RWPE2 (cell line): ENCODE results near the gene SLC7A9.
"Not testable (repeated sequence)": the region's sequence is repeated elsewhere in the genome, so short reads cannot be mapped to it uniquely, and the experiment has no call there.

ENCODE experiments used
- ATAC-seq: fragments of 200-7000 bp; cut with Tn5 transposase; 3 replicates; pipeline ENCODE4 v1.9.1; 2021; ENCODE audit warnings: low read depth
- DNase-seq: peaks from one replicate; pipeline ENCODE4 v3.0.0-alpha.2; 2020; ENCODE audit warnings: low spot score
- H3K27ac ChIP-seq: fragments of 450-650 bp; 2 replicates; pipeline ENCODE4 v1.5.1; 2017; ENCODE audit warnings: mild to moderate bottlenecking; ENCODE audit not compliant: poor library complexity, severe bottlenecking
- H3K27me3 ChIP-seq: fragments of 250-450 bp; sonication (Bioruptor Pico); 2 replicates; pipeline ENCODE4 v1.5.1; 2021; ENCODE audit warnings: mild to moderate bottlenecking, moderate library complexity; ENCODE audit not compliant: insufficient read depth, poor library complexity, severe bottlenecking
- H3K36me3 ChIP-seq: fragments of 250-450 bp; sonication (Bioruptor Pico); 2 replicates; pipeline ENCODE4 v1.5.1; 2020; ENCODE audit warnings: low read depth, mild to moderate bottlenecking, moderate library complexity
- H3K4me1 ChIP-seq: fragments of 250-450 bp; sonication (Bioruptor Pico); 2 replicates; pipeline ENCODE4 v1.5.1; 2021; ENCODE audit warnings: mild to moderate bottlenecking, moderate library complexity; ENCODE audit not compliant: insufficient read depth, poor library complexity, severe bottlenecking
- H3K4me3 ChIP-seq: fragments of 250-450 bp; sonication (Bioruptor Pico); 2 replicates; pipeline ENCODE4 v1.5.1; 2021; ENCODE audit warnings: mild to moderate bottlenecking, moderate library complexity; ENCODE audit not compliant: severe bottlenecking
- H3K9me3 ChIP-seq: fragments of 250-450 bp; sonication (Bioruptor Pico); 2 replicates; pipeline ENCODE4 v1.5.1; 2021; ENCODE audit warnings: mild to moderate bottlenecking, moderate library complexity; ENCODE audit not compliant: severe bottlenecking
- TF ChIP-seq, protein P1 (sequence below): fragments of 450-650 bp; IDR thresholded peaks from one replicate; pipeline ENCODE4 v1.5.1; 2017; ENCODE audit warnings: mild to moderate bottlenecking, moderate library complexity; ENCODE audit not compliant: poor library complexity, severe bottlenecking

SLC7A9 gene

DNA sequence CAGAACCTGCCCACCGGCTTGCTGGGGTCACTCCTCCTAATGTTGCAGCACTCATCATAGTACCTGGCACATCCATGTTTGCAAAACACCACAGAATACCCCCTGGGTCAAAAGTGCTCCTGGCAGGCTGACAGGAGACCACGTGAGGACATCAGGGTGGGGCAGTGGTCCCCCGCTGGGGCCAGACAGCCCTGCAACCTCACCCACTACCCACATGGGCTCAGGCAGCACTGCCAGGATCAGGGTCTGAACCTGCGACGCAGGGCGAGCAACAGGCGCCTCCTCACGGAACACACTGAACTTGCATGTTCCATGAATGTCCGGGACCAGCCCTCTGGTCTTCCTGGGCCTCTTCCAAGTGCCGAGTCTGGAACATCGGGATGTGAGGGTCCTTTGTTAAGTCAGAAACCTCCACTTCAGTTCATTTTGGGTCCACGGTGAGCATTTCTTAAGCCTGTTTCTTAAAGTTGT lies 1.4 kb upstream of the SLC7A9 start:
- DNase-seq: no peak
- TF ChIP-seq, protein P1, sequence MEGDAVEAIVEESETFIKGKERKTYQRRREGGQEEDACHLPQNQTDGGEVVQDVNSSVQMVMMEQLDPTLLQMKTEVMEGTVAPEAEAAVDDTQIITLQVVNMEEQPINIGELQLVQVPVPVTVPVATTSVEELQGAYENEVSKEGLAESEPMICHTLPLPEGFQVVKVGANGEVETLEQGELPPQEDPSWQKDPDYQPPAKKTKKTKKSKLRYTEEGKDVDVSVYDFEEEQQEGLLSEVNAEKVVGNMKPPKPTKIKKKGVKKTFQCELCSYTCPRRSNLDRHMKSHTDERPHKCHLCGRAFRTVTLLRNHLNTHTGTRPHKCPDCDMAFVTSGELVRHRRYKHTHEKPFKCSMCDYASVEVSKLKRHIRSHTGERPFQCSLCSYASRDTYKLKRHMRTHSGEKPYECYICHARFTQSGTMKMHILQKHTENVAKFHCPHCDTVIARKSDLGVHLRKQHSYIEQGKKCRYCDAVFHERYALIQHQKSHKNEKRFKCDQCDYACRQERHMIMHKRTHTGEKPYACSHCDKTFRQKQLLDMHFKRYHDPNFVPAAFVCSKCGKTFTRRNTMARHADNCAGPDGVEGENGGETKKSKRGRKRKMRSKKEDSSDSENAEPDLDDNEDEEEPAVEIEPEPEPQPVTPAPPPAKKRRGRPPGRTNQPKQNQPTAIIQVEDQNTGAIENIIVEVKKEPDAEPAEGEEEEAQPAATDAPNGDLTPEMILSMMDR: no peak
- H3K9me3 ChIP-seq: no peaks in the 10 kb centered on the region
- no peak for ATAC-seq
- H3K4me1 ChIP-seq: no peaks in the 10 kb centered on the region
- no peaks in the 10 kb centered on the region for H3K36me3 ChIP-seq
- H3K4me3 ChIP-seq: no peak overlapping the region
- no peaks in the 10 kb centered on the region for H3K27me3 ChIP-seq
- H3K27ac ChIP-seq: no peak overlapping the region

DNA sequence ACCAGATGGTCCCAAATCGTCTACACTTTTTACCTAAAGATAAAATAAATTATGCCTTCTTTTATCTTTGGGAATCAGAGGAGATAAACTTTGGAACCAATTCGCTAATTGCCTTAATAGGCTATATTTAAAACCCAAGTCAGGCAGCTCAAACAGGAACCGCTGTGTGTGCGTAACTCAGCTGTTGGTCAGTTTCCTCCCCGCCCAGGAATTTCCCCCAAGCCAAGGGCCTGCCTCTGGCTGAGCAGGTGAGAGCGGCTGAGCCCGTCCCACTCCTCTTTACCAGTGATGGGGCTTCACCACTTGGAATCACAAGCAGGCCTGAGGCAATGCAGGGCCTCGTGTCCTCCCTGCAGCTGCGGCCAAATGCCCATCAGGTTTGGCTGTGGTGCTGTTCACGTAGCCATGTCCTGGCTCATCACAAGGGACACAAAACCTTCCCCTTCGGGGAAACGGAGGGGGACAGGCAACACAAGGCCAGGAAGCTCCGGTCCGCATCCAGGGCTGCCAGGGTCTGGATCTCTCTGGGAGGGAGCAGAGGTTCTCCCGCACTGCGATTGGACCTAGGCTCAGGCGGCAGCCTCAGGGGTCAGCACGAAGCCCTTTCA lies 503 bp upstream of the SLC7A9 start:
- H3K27me3 ChIP-seq: no peaks in the 10 kb centered on the region
- H3K4me3 ChIP-seq: no peak overlapping the region
- H3K9me3 ChIP-seq: no peaks in the 10 kb centered on the region
- no peak for DNase-seq
- no peaks in the 10 kb centered on the region for H3K36me3 ChIP-seq
- TF ChIP-seq, protein P1: no peak
- H3K27ac ChIP-seq: no peak overlapping the region
- no peaks in the 10 kb centered on the region for H3K4me1 ChIP-seq
- ATAC-seq: no peak

DNA sequence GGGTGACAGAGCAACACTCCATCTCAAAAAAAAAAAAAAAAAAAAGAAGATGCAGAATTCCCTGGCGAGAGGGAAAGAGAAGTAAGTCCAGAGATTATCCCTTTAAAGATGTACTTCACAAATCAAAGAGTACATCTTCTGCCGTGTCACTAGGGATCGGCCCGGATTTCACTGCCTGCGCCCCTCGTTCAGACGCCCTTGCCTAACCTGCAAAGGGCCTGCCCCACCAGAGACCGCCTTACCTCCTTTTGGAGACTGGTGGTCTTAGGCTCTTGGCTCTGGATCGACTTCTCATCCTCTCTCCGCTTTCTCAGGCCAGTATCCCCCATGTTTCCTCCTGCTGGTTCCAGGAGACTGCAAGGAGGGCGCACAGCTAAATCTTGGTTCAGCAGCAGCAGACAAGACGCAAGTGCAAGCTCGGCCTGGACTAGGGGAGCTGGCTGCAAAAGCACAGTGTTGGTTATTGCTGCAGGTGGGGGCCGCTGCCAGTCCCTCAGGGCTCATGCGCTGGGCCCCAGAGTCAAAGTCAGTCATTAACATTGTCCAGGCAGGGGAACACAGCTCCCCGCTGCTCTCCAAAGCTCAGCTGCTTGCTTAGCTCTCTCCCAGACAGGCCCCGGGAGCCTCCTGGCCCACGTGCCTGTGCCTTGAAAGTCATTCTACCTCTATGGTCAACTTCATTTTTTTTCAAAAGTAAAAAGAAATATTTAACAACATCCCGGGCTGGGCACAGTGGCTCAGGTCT lies 1.2 kb downstream of the SLC7A9 start:
- H3K27ac ChIP-seq: no peak overlapping the region
- TF ChIP-seq, protein P1: no peak
- no peak for ATAC-seq

DNA sequence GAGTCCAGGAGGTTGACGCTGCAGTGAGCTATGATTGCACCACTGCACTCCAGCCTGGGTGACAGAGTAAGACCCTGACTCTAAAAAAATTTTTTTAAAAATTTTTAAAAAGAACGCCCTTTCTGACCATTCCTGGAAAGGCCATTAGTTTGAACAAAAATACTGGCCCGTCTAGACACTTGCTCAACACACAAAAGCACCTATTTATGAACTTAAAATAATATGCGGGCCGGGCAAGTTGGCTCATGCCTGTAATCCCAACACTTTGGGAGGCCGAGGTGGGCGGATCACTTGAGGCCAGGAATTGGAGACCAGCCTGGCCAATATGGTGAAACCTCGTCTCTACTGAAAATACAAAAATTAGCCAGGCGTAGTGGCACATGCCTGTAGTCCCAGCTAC lies 2.1 kb downstream of the SLC7A9 start:
- DNase-seq, H3K4me3 ChIP-seq, ATAC-seq, H3K36me3 ChIP-seq, H3K4me1 ChIP-seq, H3K27ac ChIP-seq, H3K27me3 ChIP-seq, H3K9me3 ChIP-seq: not testable (repeated sequence)

More for the DNA sequence above, 1.2 kb downstream of the SLC7A9 start:
- no peaks in the 10 kb centered on the region for H3K4me1 ChIP-seq
- no peaks in the 10 kb centered on the region for H3K9me3 ChIP-seq
- H3K4me3 ChIP-seq: no peak overlapping the region
- H3K36me3 ChIP-seq: no peaks in the 10 kb centered on the region
- DNase-seq: no peak
- H3K27me3 ChIP-seq: no peaks in the 10 kb centered on the region

DNA sequence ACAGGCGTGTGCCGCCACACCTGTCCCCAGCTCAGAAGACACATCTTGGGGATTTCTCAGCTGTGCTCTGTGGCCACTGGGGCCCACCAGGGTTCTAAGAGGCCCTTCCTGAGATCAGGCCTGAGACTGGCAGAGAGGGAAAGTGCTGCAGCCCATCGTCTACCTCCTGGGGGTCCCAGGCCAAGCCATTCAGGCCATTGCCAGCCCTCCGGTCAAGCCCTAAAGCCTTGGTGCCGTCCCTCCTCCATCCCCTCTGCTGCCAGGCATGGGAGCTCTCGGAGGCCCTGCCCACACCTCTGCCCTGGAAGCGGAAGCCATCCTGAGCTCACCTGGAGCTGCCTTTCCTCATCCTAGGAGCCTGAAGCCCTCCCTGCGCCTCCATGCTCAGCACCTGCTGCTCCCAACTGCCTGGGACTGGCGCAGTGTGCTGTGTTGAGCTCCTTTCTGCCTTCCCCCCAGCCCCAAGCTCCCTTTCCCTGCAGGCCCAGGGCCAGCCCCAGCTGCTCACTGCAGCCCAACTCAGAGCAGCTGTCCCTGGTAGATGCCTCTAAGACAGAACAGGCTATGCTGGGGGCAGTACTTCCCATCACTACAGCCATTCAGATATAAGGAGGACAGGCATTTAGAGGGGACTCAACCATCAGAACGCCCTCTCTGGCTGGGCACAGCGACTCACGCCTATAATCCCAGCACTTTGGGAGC lies 2.9 kb downstream of the SLC7A9 start:
- no peak for DNase-seq
- ATAC-seq: no peak; the same call in 2 of the 3 replicates
- H3K4me3 ChIP-seq: no peak overlapping the region
- no peaks in the 10 kb centered on the region for H3K9me3 ChIP-seq
- TF ChIP-seq, protein P1: no peak
- H3K4me1 ChIP-seq: no peaks in the 10 kb centered on the region
- H3K27me3 ChIP-seq: no peaks in the 10 kb centered on the region
- H3K36me3 ChIP-seq: no peaks in the 10 kb centered on the region
- H3K27ac ChIP-seq: no peak overlapping the region
